ENCODE results near the gene MYOM1.

The MYOM1 gene

GRCh38 chr18:3162181-3162580, 57.6 kb downstream of the MYOM1 start:
- H3K9me3 ChIP-seq (ENCODE audit: control insufficient read depth, insufficient read depth, low read length): no peaks in the 10 kb centered on the region
- TF ChIP-seq EZH2phosphoT487 (IDR thresholded peaks at IDR 0.05; ENCODE audit: borderline replicate concordance, low read length) (no peak), CTCF (IDR thresholded peaks at IDR 0.05; ENCODE audit: low read depth, low read length, poor library complexity, severe bottlenecking) (no peak)
- no peaks in the 10 kb centered on the region for H3K79me2 ChIP-seq (ENCODE audit: control insufficient read depth, low read length)
- no peaks in the 10 kb centered on the region for H3K36me3 ChIP-seq (ENCODE audit: control insufficient read depth, low read length)
- H4K20me1 ChIP-seq (ENCODE audit: control insufficient read depth, insufficient read depth, low read depth, low read length): no peaks in the 10 kb centered on the region
- no peaks in the 10 kb centered on the region for H3K9me2 ChIP-seq (replicated peaks; ENCODE audit: control insufficient read depth, low read length)
- H3K4me2 ChIP-seq (ENCODE audit: low read length): no peak overlapping the region
- H3K4me1 ChIP-seq (ENCODE audit: control insufficient read depth, low read length): peaks cover 15% of the 10 kb centered on the region
- no peaks in the 10 kb centered on the region for H3K27me3 ChIP-seq (ENCODE audit: control insufficient read depth, low read length)
- H3K4me3 ChIP-seq (ENCODE audit: low read length): no peak overlapping the region
- H3K27ac ChIP-seq (ENCODE audit: low read depth, low read length): no peak overlapping the region
- H3F3A ChIP-seq (ENCODE audit: control insufficient read depth, insufficient read depth): no peaks in the 10 kb centered on the region

GRCh38 chr18:3159830-3160229, 59.9 kb downstream of the MYOM1 start:
- no peaks in the 10 kb centered on the region for H3F3A ChIP-seq (ENCODE audit: control insufficient read depth, insufficient read depth)

GRCh38 chr18:3157606-3158005, 62.2 kb downstream of the MYOM1 start:
- H3K9me2 ChIP-seq (replicated peaks; ENCODE audit: control insufficient read depth, low read length): no peaks in the 10 kb centered on the region
- H3F3A ChIP-seq (ENCODE audit: control insufficient read depth, insufficient read depth): no peaks in the 10 kb centered on the region
- H3K79me2 ChIP-seq (ENCODE audit: control insufficient read depth, low read length): no peaks in the 10 kb centered on the region
- H3K27me3 ChIP-seq (ENCODE audit: control insufficient read depth, low read length): no peaks in the 10 kb centered on the region
- no peaks in the 10 kb centered on the region for H4K20me1 ChIP-seq (ENCODE audit: control insufficient read depth, insufficient read depth, low read depth, low read length)
- H3K4me1 ChIP-seq (ENCODE audit: control insufficient read depth, low read length): peaks cover 22% of the 10 kb centered on the region
- no peak overlapping the region for H3K4me3 ChIP-seq (ENCODE audit: low read length)
- H3K4me2 ChIP-seq (ENCODE audit: low read length): no peak overlapping the region
- no peak overlapping the region for H3K27ac ChIP-seq (ENCODE audit: low read depth, low read length)
- no peaks in the 10 kb centered on the region for H3K36me3 ChIP-seq (ENCODE audit: control insufficient read depth, low read length)
- no peaks in the 10 kb centered on the region for H3K9me3 ChIP-seq (ENCODE audit: control insufficient read depth, insufficient read depth, low read length)
- TF ChIP-seq EZH2phosphoT487 (IDR thresholded peaks at IDR 0.05; ENCODE audit: borderline replicate concordance, low read length) (no peak), CTCF (IDR thresholded peaks at IDR 0.05; ENCODE audit: low read depth, low read length, poor library complexity, severe bottlenecking) (no peak)

More at GRCh38 chr18:3159830-3160229, 59.9 kb downstream of the MYOM1 start:
- no peak overlapping the region for H3K27ac ChIP-seq (ENCODE audit: low read depth, low read length)
- no peaks in the 10 kb centered on the region for H3K27me3 ChIP-seq (ENCODE audit: control insufficient read depth, low read length)
- no peaks in the 10 kb centered on the region for H3K79me2 ChIP-seq (ENCODE audit: control insufficient read depth, low read length)
- peaks cover 22% of the 10 kb centered on the region for H3K4me1 ChIP-seq (ENCODE audit: control insufficient read depth, low read length)
- H3K9me2 ChIP-seq (replicated peaks; ENCODE audit: control insufficient read depth, low read length): no peaks in the 10 kb centered on the region
- no peak overlapping the region for H3K4me2 ChIP-seq (ENCODE audit: low read length)
- H3K4me3 ChIP-seq (ENCODE audit: low read length): no peak overlapping the region
- H3K36me3 ChIP-seq (ENCODE audit: control insufficient read depth, low read length): no peaks in the 10 kb centered on the region
- TF ChIP-seq CTCF (IDR thresholded peaks at IDR 0.05; ENCODE audit: low read depth, low read length, poor library complexity, severe bottlenecking): no peak
- H3K9me3 ChIP-seq (ENCODE audit: control insufficient read depth, insufficient read depth, low read length): no peaks in the 10 kb centered on the region
- no peaks in the 10 kb centered on the region for H4K20me1 ChIP-seq (ENCODE audit: control insufficient read depth, insufficient read depth, low read depth, low read length)

- Histone ChIP-seq H3F3A (ENCODE audit: control insufficient read depth, insufficient read depth) (no peaks in the 10 kb centered on the region), H3K27me3 (ENCODE audit: control insufficient read depth, low read length) (no peaks in the 10 kb centered on the region), H3K4me2 (ENCODE audit: low read length) (no peak overlapping the region), H4K20me1 (ENCODE audit: control insufficient read depth, insufficient read depth, low read depth, low read length) (no peaks in the 10 kb centered on the region), H3K36me3 (ENCODE audit: control insufficient read depth, low read length) (no peaks in the 10 kb centered on the region), H3K4me1 (ENCODE audit: control insufficient read depth, low read length) (peaks cover 19% of the 10 kb centered on the region), H3K27ac (ENCODE audit: low read depth, low read length) (no peak overlapping the region), H3K4me3 (ENCODE audit: low read length) (no peak overlapping the region), H3K79me2 (ENCODE audit: control insufficient read depth, low read length) (no peaks in the 10 kb centered on the region), H3K9me3 (ENCODE audit: control insufficient read depth, insufficient read depth, low read length) (no peaks in the 10 kb centered on the region), H3K9me2 (replicated peaks; ENCODE audit: control insufficient read depth, low read length) (no peaks in the 10 kb centered on the region)
- TF ChIP-seq EZH2phosphoT487 (IDR thresholded peaks at IDR 0.05; ENCODE audit: borderline replicate concordance, low read length) (no peak), CTCF (IDR thresholded peaks at IDR 0.05; ENCODE audit: low read depth, low read length, poor library complexity, severe bottlenecking) (no peak)
These were observed 62.7 kb downstream of the MYOM1 start for GRCh38 chr18:3157086-3157485.

Data from DOHH2 (cell line).